ENCODE data around the gene KRTAP20-4. TPM values are rescaled to one million over a fixed set of nuclear protein-coding genes. Genes with fewer than 3 reads are reported as not detected.

KRTAP20-4 gene
- total RNA-seq, 4 donors from 2014 or later, result not detected

- Histone ChIP-seq H3K36me3 (no peaks in the 10 kb centered on the region), H3K4me1 (no peaks in the 10 kb centered on the region), H3K27ac (no peak overlapping the region), H3K27me3 (no peaks in the 10 kb centered on the region), H3K9me3 (peaks cover 0 to 3% (median 0%) of the 10 kb centered on the region in 4 donors), H3K4me3 (no peak overlapping the region)
- TF ChIP-seq POLR2A (IDR thresholded peaks at IDR 0.05) (no peak), CTCF (IDR thresholded peaks at IDR 0.05) (no peak)
- DNase-seq, result no peak
Measured at GRCh38 chr21:30646904-30647414, 26.5 kb downstream of the KRTAP20-4 start.

GRCh38 chr21:30652891-30653290 is 32.5 kb downstream of the KRTAP20-4 start:
- Histone ChIP-seq H3K4me1 (no peaks in the 10 kb centered on the region), H3K36me3 (no peaks in the 10 kb centered on the region), H3K9me3 (peaks cover 0 to 9% (median 0%) of the 10 kb centered on the region in 4 donors), H3K4me3 (no peak overlapping the region), H3K27ac (no peak overlapping the region), H3K27me3 (no peaks in the 10 kb centered on the region)
- DNase-seq, result no peak
- TF ChIP-seq CTCF (IDR thresholded peaks at IDR 0.05) (no peak), POLR2A (IDR thresholded peaks at IDR 0.05) (no peak)

- peaks cover 0 to 5% (median 0%) of the 10 kb centered on the region in 4 donors for H3K9me3 ChIP-seq
- no peak for DNase-seq
- H3K27me3 ChIP-seq, result no peaks in the 10 kb centered on the region
- H3K36me3 ChIP-seq, result no peaks in the 10 kb centered on the region
- H3K4me3 ChIP-seq, result no peak overlapping the region
- no peaks in the 10 kb centered on the region for H3K4me1 ChIP-seq
- no peak overlapping the region for H3K27ac ChIP-seq
- no peak for TF ChIP-seq POLR2A (IDR thresholded peaks at IDR 0.05)
Measured at GRCh38 chr21:30668776-30669175, 48.3 kb downstream of the KRTAP20-4 start.

Small RNA genes lying within 50 kb of the gene (small RNA-seq; reads per million reads assigned to genes)
- gene KRTAP20-1 (0 reads per million in 2 donors), gene KRTAP20-3 (0 reads per million in 2 donors), gene KRTAP20-4 (0 reads per million in 2 donors), gene KRTAP22-1 (0 reads per million in 2 donors), gene KRTAP22-2 (0 reads per million in 2 donors)

Other genes starting within 250 kb of the KRTAP20-4 start
- not detected for gene KRTAP13-2, start 248.4 kb upstream of the KRTAP20-4 start, total RNA-seq
- not detected for gene KRTAP13-1, start 224.6 kb upstream of the KRTAP20-4 start, total RNA-seq
- not detected for gene KRTAP13-3, start 194.7 kb upstream of the KRTAP20-4 start, total RNA-seq
- gene KRTAP13-4, start 190.4 kb upstream of the KRTAP20-4 start, total RNA-seq, result not detected
- not detected for gene KRTAP15-1, start 180.4 kb upstream of the KRTAP20-4 start, total RNA-seq
- gene KRTAP19-1, start 140.3 kb upstream of the KRTAP20-4 start, total RNA-seq, result not detected
- gene KRTAP19-2, start 133.2 kb upstream of the KRTAP20-4 start, total RNA-seq, result not detected
- gene KRTAP19-3, start 128.6 kb upstream of the KRTAP20-4 start, total RNA-seq, result not detected
- gene KRTAP19-4, start 123.5 kb upstream of the KRTAP20-4 start, total RNA-seq, result not detected
- gene KRTAP19-5, start 118.5 kb upstream of the KRTAP20-4 start, total RNA-seq, result not detected
- gene KRTAP19-6, start 78.8 kb upstream of the KRTAP20-4 start, total RNA-seq, result not detected
- gene KRTAP19-7, start 59.3 kb upstream of the KRTAP20-4 start, total RNA-seq, result not detected
- gene KRTAP22-2, start 30.2 kb upstream of the KRTAP20-4 start, total RNA-seq, result not detected
- not detected for gene KRTAP6-3, start 28.2 kb upstream of the KRTAP20-4 start, total RNA-seq
- gene KRTAP6-2, start 21.7 kb upstream of the KRTAP20-4 start, total RNA-seq, result not detected
- not detected for gene KRTAP22-1, start 19.5 kb upstream of the KRTAP20-4 start, total RNA-seq
- gene KRTAP6-1, start 6.7 kb upstream of the KRTAP20-4 start, total RNA-seq, result not detected
- gene KRTAP20-1, start 4.2 kb upstream of the KRTAP20-4 start, total RNA-seq, result not detected
- gene KRTAP20-2, start 14.6 kb downstream of the KRTAP20-4 start, total RNA-seq, result not detected
- gene KRTAP20-3, start 22.2 kb downstream of the KRTAP20-4 start, total RNA-seq, result not detected
- not detected for gene KRTAP21-3, start 98.2 kb downstream of the KRTAP20-4 start, total RNA-seq
- gene KRTAP21-2, start 126.6 kb downstream of the KRTAP20-4 start, total RNA-seq, result not detected
- gene KRTAP21-1, start 134.8 kb downstream of the KRTAP20-4 start, total RNA-seq, result not detected
- gene KRTAP8-1, start 192.6 kb downstream of the KRTAP20-4 start, total RNA-seq, result not detected
- gene KRTAP7-1, start 209.1 kb downstream of the KRTAP20-4 start, total RNA-seq, result not detected

Data from Peyer's patch (tissue), 4 donors.